Endothelial cell of umbilical vein (primary cell): ENCODE results near the gene PCSK9. TPM values are rescaled to one million over a fixed set of nuclear protein-coding genes. Genes with fewer than 3 reads are reported as not detected.

Experiments used
- BruUV-seq: library from RNA; stranded (reverse); fragments of 400-500 nt; replicated peaks from 2 replicates; lab custom pipeline; 2021; lab: Mats Ljungman, UMichigan
- CTCF ChIA-PET: fragments of 300-600, 350-600 bp; sonication (Branson Sonifier 250); formaldehyde crosslinking; loops from one replicate; lab custom pipeline; 2021; ENCODE audit warnings: antibody characterized with exemption, inconsistent platforms; lab: Charles Lee
- POLR2A ChIA-PET: fragments of 300-600, 350-600 bp; sonication (Branson Sonifier 250); formaldehyde crosslinking; loops from one replicate; lab custom pipeline; 2021; ENCODE audit warnings: antibody characterized with exemption, inconsistent platforms; lab: Charles Lee
- DNase-seq: peaks from one replicate; pipeline ENCODE4 v3.0.0-alpha.2; 2011; ENCODE audit warnings: low read depth, low spot score
- FAIRE-seq: peaks from 2 replicates; lab custom pipeline; 2011; peaks lifted over from hg19 to GRCh38; lab: Jason Lieb, UNC
- H2AFZ ChIP-seq: 2 replicates; pipeline ENCODE4 v1.6.0; 2012; ENCODE audit warnings: low read depth, low read length, control low read depth, inconsistent platforms
- H3K27ac ChIP-seq: 2 replicates; pipeline ENCODE4 v1.5.1; 2011; ENCODE audit warnings: low read depth, mild to moderate bottlenecking, control low read depth, low read length, moderate library complexity; ENCODE audit not compliant: insufficient read depth
- H3K27me3 ChIP-seq, 2 experiments: 2 replicates each; pipeline versions ENCODE4 v1.6.0 to v1.6.1; 2011; ENCODE audit warnings: low read length in 2 of 2, mixed read lengths in 1 of 2; ENCODE audit not compliant: control insufficient read depth in 2 of 2, insufficient read depth in 2 of 2
- H3K36me3 ChIP-seq, 2 experiments: 2 replicates in 1 of 2; 3 replicates in 1 of 2; pipeline ENCODE4 v1.5.1; 2011; ENCODE audit warnings: low read length in 2 of 2, mild to moderate bottlenecking in 1 of 2, moderate library complexity in 1 of 2; ENCODE audit not compliant: control insufficient read depth in 2 of 2, insufficient read depth in 2 of 2; ENCODE audit errors: extremely low read depth in 1 of 2
- H3K4me1 ChIP-seq: 3 replicates; pipeline ENCODE4 v1.5.1; 2011; ENCODE audit warnings: mild to moderate bottlenecking, low read length; ENCODE audit not compliant: control insufficient read depth, insufficient read depth; ENCODE audit errors: extremely low read depth
- H3K4me2 ChIP-seq: 2 replicates; pipeline ENCODE4 v1.6.1; 2011; ENCODE audit warnings: low read length, control low read depth, mixed read lengths; ENCODE audit not compliant: insufficient read depth
- H3K4me3 ChIP-seq, 3 experiments: fragments of 200-600 bp in 1 of 3; sonication (generic), shearing (Covaris generic) in 1 of 3; replicated peaks in 1 of 3; 2 replicates each; pipeline ENCODE4 v1.5.1; 2011 to 2016; ENCODE audit warnings: control low read depth in 3 of 3, low read length in 3 of 3, mild to moderate bottlenecking in 2 of 3, inconsistent platforms in 1 of 3, low read depth in 1 of 3, moderate library complexity in 1 of 3; ENCODE audit not compliant: insufficient read depth in 1 of 3
- H3K79me2 ChIP-seq: 2 replicates; pipeline ENCODE4 v1.6.0; 2012; ENCODE audit warnings: low read length, inconsistent platforms; ENCODE audit not compliant: control insufficient read depth, insufficient read depth
- H3K9ac ChIP-seq: replicated peaks from 2 replicates; pipeline ENCODE3; 2011; ENCODE audit warnings: low read length, control low read depth; ENCODE audit not compliant: insufficient read depth; ENCODE audit errors: extremely low read depth
- H3K9me1 ChIP-seq: replicated peaks from 3 replicates; pipeline ENCODE4 v1.6.0; 2011; ENCODE audit warnings: mild to moderate bottlenecking, low read length; ENCODE audit not compliant: control insufficient read depth, insufficient read depth; ENCODE audit errors: extremely low read depth
- H3K9me3 ChIP-seq: replicated peaks from 2 replicates; pipeline ENCODE4 v1.5.1; 2012; ENCODE audit warnings: low read length, inconsistent platforms; ENCODE audit not compliant: control insufficient read depth, insufficient read depth
- H4K20me1 ChIP-seq: replicated peaks from 2 replicates; pipeline ENCODE3; 2011; ENCODE audit warnings: mild to moderate bottlenecking, low read length; ENCODE audit not compliant: control insufficient read depth, insufficient read depth; ENCODE audit errors: extremely low read depth
- EZH2 ChIP-seq: IDR thresholded peaks from 2 replicates; pipeline ENCODE4 v1.6.1; 2012; ENCODE audit warnings: borderline replicate concordance, low read depth, mild to moderate bottlenecking, moderate library complexity, low read length, inconsistent platforms; ENCODE audit not compliant: severe bottlenecking
- FOS ChIP-seq: IDR thresholded peaks from 2 replicates; pipeline ENCODE4 v1.6.1; 2011; ENCODE audit warnings: mild to moderate bottlenecking, low read length, moderate library complexity, borderline replicate concordance; ENCODE audit not compliant: insufficient read depth
- GATA2 ChIP-seq: IDR thresholded peaks from 2 replicates; pipeline ENCODE4 v1.7.0; 2011; ENCODE audit warnings: low read depth, mild to moderate bottlenecking, moderate library complexity, mixed read lengths, low read length; ENCODE audit not compliant: insufficient read length, insufficient read depth
- JUN ChIP-seq: IDR thresholded peaks from 2 replicates; pipeline ENCODE4 v1.6.1; 2011; ENCODE audit warnings: borderline replicate concordance, low read depth; ENCODE audit not compliant: insufficient read length, insufficient read depth
- MYC ChIP-seq: IDR thresholded peaks from one replicate; pipeline ENCODE4 v1.6.1; 2011; ENCODE audit warnings: mild to moderate bottlenecking, low read depth, low read length
- POLR2A ChIP-seq: IDR thresholded peaks from 2 replicates; pipeline ENCODE4 v1.6.1; 2012; ENCODE audit warnings: low read depth, mild to moderate bottlenecking, control low read depth, low read length
- POLR2AphosphoS5 ChIP-seq: IDR thresholded peaks from 2 replicates; pipeline ENCODE4 v1.6.1; 2012; ENCODE audit warnings: low read depth, mild to moderate bottlenecking, control low read depth, low read length, moderate library complexity; ENCODE audit not compliant: insufficient read depth
- dilution Hi-C: fragments of 300-500 bp; cut with MboI; formaldehyde crosslinking; loops from one replicate; pipeline ENCODE4 v1.15.0; 2019; ENCODE audit warnings: low sequenced_read_pairs; ENCODE audit not compliant: extremely low pct_ligation_motif_present
- intact Hi-C: fragments of 100-400 bp; cut with micrococcal nuclease; formaldehyde crosslinking; loops from one replicate; pipeline ENCODE4 v1.10.0; 2022
- polyA plus RNA-seq, 4 experiments: library from polyadenylated mRNA; depleted of rRNA in 3 of 4; stranded (reverse) in 3 of 4; unstranded in 1 of 4; fragments of >200 nt; gene quantifications; 2 replicates each; pipeline versions ENCODE4 v1.2.1 to v1.2.3, GENCODE V29; 2011 to 2012; ENCODE audit warnings: missing spikeins in 1 of 4
- total RNA-seq: library from RNA; stranded (reverse); gene quantifications from 2 replicates; pipeline ENCODE4 v1.2.3, GENCODE V29; 2021
- TF ChIP-seq, protein P1 (sequence below), 2 donors: IDR thresholded peaks; 1 replicate in 1 of 2; 2 replicates in 1 of 2; pipeline ENCODE4 v1.5.1; 2011; ENCODE audit warnings: low read length in 2 of 2, mild to moderate bottlenecking in 2 of 2, moderate library complexity in 2 of 2, control low read depth in 1 of 2, inconsistent platforms in 1 of 2, low read depth in 1 of 2; ENCODE audit not compliant: insufficient read depth in 1 of 2; ENCODE audit errors: extremely low read depth in 1 of 2
- TF ChIP-seq, protein P2 (sequence below): IDR thresholded peaks from 2 replicates; pipeline ENCODE4 v1.6.1; 2011; ENCODE audit not compliant: insufficient read depth, insufficient read length

PCSK9 gene
- total and polyA plus RNA-seq, 2 donors (not counting 3 experiments of a cell fraction or from before 2014, with no cell fraction given), result 0.17 to 0.35 TPM

DNA sequence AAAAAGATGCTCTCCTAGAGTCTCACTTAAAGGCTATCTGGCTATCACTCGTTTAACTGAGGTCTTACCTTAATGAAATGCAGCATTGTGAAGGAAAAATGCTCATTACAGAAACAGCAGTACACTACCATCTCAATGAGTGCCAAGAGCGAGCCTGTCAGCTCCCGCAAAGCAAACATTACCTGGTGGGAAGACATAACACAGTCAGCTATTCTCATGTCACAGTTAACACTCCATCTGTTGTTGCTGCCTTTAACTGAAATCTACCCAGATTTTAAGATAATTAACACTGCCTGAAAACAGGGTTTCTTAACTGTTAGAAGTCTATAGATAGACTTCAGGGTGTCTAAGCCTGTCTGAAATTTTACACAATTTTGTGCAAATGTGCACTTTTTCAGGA, 39.1 kb downstream of the PCSK9 start:
- Histone ChIP-seq H3K36me3 (peaks cover 18 to 22% of the 10 kb centered on the region in 2 experiments), H3K9ac (no peak overlapping the region), H3K27ac (no peak overlapping the region), H3K4me3 (no peak overlapping the region), H3K9me3 (no peaks in the 10 kb centered on the region), H2AFZ (no peak overlapping the region), H3K4me2 (no peak overlapping the region), H4K20me1 (no peaks in the 10 kb centered on the region), H3K27me3 (no peaks in the 10 kb centered on the region), H3K4me1 (peaks cover 11% of the 10 kb centered on the region), H3K79me2 (no peaks in the 10 kb centered on the region), H3K9me1 (no peaks in the 10 kb centered on the region)
- no TSS peak for BruUV-seq
- FAIRE-seq, result no peak
- no peak for DNase-seq
- CTCF ChIA-PET, result no interaction called here
- POLR2A ChIA-PET, result no interaction called here
- dilution Hi-C loops, result no loop called here
- intact Hi-C loops, result no loop called here
- TF ChIP-seq, protein P1, sequence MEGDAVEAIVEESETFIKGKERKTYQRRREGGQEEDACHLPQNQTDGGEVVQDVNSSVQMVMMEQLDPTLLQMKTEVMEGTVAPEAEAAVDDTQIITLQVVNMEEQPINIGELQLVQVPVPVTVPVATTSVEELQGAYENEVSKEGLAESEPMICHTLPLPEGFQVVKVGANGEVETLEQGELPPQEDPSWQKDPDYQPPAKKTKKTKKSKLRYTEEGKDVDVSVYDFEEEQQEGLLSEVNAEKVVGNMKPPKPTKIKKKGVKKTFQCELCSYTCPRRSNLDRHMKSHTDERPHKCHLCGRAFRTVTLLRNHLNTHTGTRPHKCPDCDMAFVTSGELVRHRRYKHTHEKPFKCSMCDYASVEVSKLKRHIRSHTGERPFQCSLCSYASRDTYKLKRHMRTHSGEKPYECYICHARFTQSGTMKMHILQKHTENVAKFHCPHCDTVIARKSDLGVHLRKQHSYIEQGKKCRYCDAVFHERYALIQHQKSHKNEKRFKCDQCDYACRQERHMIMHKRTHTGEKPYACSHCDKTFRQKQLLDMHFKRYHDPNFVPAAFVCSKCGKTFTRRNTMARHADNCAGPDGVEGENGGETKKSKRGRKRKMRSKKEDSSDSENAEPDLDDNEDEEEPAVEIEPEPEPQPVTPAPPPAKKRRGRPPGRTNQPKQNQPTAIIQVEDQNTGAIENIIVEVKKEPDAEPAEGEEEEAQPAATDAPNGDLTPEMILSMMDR (IDR thresholded peaks at IDR 0.05; ENCODE audit: extremely low read depth in 1 of 2, insufficient read depth in 1 of 2, low read depth in 1 of 2, low read length in 2 of 2), result no peak
- no peak for TF ChIP-seq JUN
- TF ChIP-seq POLR2A, result no peak
- no peak for TF ChIP-seq MYC
- TF ChIP-seq, protein P2, sequence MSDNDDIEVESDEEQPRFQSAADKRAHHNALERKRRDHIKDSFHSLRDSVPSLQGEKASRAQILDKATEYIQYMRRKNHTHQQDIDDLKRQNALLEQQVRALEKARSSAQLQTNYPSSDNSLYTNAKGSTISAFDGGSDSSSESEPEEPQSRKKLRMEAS, result no peak
- no peak for TF ChIP-seq GATA2
- no peak for TF ChIP-seq EZH2
- no peak for TF ChIP-seq FOS
- TF ChIP-seq POLR2AphosphoS5, result no peak
